ENCODE results near the gene PARS2.
"Not testable (repeated sequence)": the region's sequence is repeated elsewhere in the genome, so short reads cannot be mapped to it uniquely, and the experiment has no call there.

The PARS2 gene

GRCh38 chr1:54788459-54788858 lies 24.1 kb upstream of the PARS2 start:
- no peak overlapping the region for H3K4me3 Mint-ChIP-seq
- peaks cover 3% of the 10 kb centered on the region for H3K36me3 Mint-ChIP-seq
- no peak overlapping the region for H3K27ac Mint-ChIP-seq
- no peaks in the 10 kb centered on the region for H3K27me3 Mint-ChIP-seq
- no peaks in the 10 kb centered on the region for H3K9me3 Mint-ChIP-seq (ENCODE audit: low read depth)
- H3K4me1 Mint-ChIP-seq (ENCODE audit: low read depth), result peaks cover 4% of the 10 kb centered on the region

- H3K27me3 Mint-ChIP-seq, result no peaks in the 10 kb centered on the region
- no peak overlapping the region for H3K4me3 Mint-ChIP-seq
- H3K27ac Mint-ChIP-seq, result no peak overlapping the region
- H3K36me3 Mint-ChIP-seq, result peaks cover 3% of the 10 kb centered on the region
- peaks cover 4% of the 10 kb centered on the region for H3K4me1 Mint-ChIP-seq (ENCODE audit: low read depth)
- no peaks in the 10 kb centered on the region for H3K9me3 Mint-ChIP-seq (ENCODE audit: low read depth)
Observed at GRCh38 chr1:54787604-54788003, 23.3 kb upstream of the PARS2 start.

GRCh38 chr1:54786778-54787177 lies 22.5 kb upstream of the PARS2 start:
- no peak overlapping the region for H3K27ac Mint-ChIP-seq

GRCh38 chr1:54784066-54784465 lies 19.7 kb upstream of the PARS2 start:
- Mint-ChIP-seq H3K27ac (no peak overlapping the region), H3K9me3 (ENCODE audit: low read depth) (no peaks in the 10 kb centered on the region), H3K4me1 (ENCODE audit: low read depth) (no peaks in the 10 kb centered on the region), H3K4me3 (no peak overlapping the region), H3K27me3 (no peaks in the 10 kb centered on the region), H3K36me3 (peaks cover 6% of the 10 kb centered on the region)

More at GRCh38 chr1:54786778-54787177, 22.5 kb upstream of the PARS2 start:
- no peak overlapping the region for H3K4me3 Mint-ChIP-seq
- no peaks in the 10 kb centered on the region for H3K27me3 Mint-ChIP-seq
- H3K4me1 Mint-ChIP-seq (ENCODE audit: low read depth), result peaks cover 4% of the 10 kb centered on the region
- no peaks in the 10 kb centered on the region for H3K9me3 Mint-ChIP-seq (ENCODE audit: low read depth)
- H3K36me3 Mint-ChIP-seq, result peaks cover 4% of the 10 kb centered on the region

GRCh38 chr1:54782588-54782987 lies 18.3 kb upstream of the PARS2 start:
- no peak overlapping the region for H3K27ac Mint-ChIP-seq
- H3K4me1 Mint-ChIP-seq (ENCODE audit: low read depth), result no peaks in the 10 kb centered on the region
- peaks cover 8% of the 10 kb centered on the region for H3K36me3 Mint-ChIP-seq

GRCh38 chr1:54782156-54782555 lies 17.8 kb upstream of the PARS2 start:
- no peak overlapping the region for H3K4me3 Mint-ChIP-seq
- no peaks in the 10 kb centered on the region for H3K27me3 Mint-ChIP-seq
- no peaks in the 10 kb centered on the region for H3K4me1 Mint-ChIP-seq (ENCODE audit: low read depth)
- H3K9me3 Mint-ChIP-seq (ENCODE audit: low read depth), result no peaks in the 10 kb centered on the region
- peaks cover 8% of the 10 kb centered on the region for H3K36me3 Mint-ChIP-seq
- H3K27ac Mint-ChIP-seq, result no peak overlapping the region

More at GRCh38 chr1:54782588-54782987, 18.3 kb upstream of the PARS2 start:
- Mint-ChIP-seq H3K9me3 (ENCODE audit: low read depth) (no peaks in the 10 kb centered on the region), H3K27me3 (no peaks in the 10 kb centered on the region), H3K4me3 (no peak overlapping the region)

GRCh38 chr1:54781023-54781723 lies 16.9 kb upstream of the PARS2 start:
- Mint-ChIP-seq H3K27ac (no peak overlapping the region), H3K36me3 (peaks cover 5% of the 10 kb centered on the region), H3K27me3 (no peaks in the 10 kb centered on the region), H3K4me1 (ENCODE audit: low read depth) (no peaks in the 10 kb centered on the region), H3K4me3 (no peak overlapping the region), H3K9me3 (ENCODE audit: low read depth) (no peaks in the 10 kb centered on the region)

GRCh38 chr1:54777431-54777830 lies 13.1 kb upstream of the PARS2 start:
- no peaks in the 10 kb centered on the region for H3K27me3 Mint-ChIP-seq
- H3K4me1 Mint-ChIP-seq (ENCODE audit: low read depth), result no peaks in the 10 kb centered on the region
- no peaks in the 10 kb centered on the region for H3K9me3 Mint-ChIP-seq (ENCODE audit: low read depth)
- no peak overlapping the region for H3K27ac Mint-ChIP-seq
- no peak overlapping the region for H3K4me3 Mint-ChIP-seq
- H3K36me3 Mint-ChIP-seq, result peaks cover 8% of the 10 kb centered on the region

GRCh38 chr1:54777011-54777410 lies 12.7 kb upstream of the PARS2 start:
- Mint-ChIP-seq H3K4me3 (no peak overlapping the region), H3K4me1 (ENCODE audit: low read depth) (no peaks in the 10 kb centered on the region), H3K27me3 (no peaks in the 10 kb centered on the region), H3K36me3 (peaks cover 8% of the 10 kb centered on the region), H3K9me3 (ENCODE audit: low read depth) (no peaks in the 10 kb centered on the region), H3K27ac (no peak overlapping the region)

GRCh38 chr1:54775828-54776721 lies 11.8 kb upstream of the PARS2 start:
- H3K9me3 Mint-ChIP-seq (ENCODE audit: low read depth); H3K4me1 Mint-ChIP-seq (ENCODE audit: low read depth); H3K27me3 Mint-ChIP-seq; H3K4me3 Mint-ChIP-seq; H3K27ac Mint-ChIP-seq; H3K36me3 Mint-ChIP-seq: not testable (repeated sequence)

- Mint-ChIP-seq H3K4me1 (ENCODE audit: low read depth) (no peaks in the 10 kb centered on the region), H3K4me3 (no peak overlapping the region), H3K9me3 (ENCODE audit: low read depth) (no peaks in the 10 kb centered on the region), H3K36me3 (peaks cover 5% of the 10 kb centered on the region), H3K27ac (no peak overlapping the region), H3K27me3 (no peaks in the 10 kb centered on the region)
Observed at GRCh38 chr1:54774820-54775498, 10.6 kb upstream of the PARS2 start.

GRCh38 chr1:54772951-54773350 lies 8.6 kb upstream of the PARS2 start:
- H3K27me3 Mint-ChIP-seq, result no peaks in the 10 kb centered on the region
- no peaks in the 10 kb centered on the region for H3K4me1 Mint-ChIP-seq (ENCODE audit: low read depth)
- H3K36me3 Mint-ChIP-seq, result peaks cover 3% of the 10 kb centered on the region
- no peaks in the 10 kb centered on the region for H3K9me3 Mint-ChIP-seq (ENCODE audit: low read depth)
- H3K27ac Mint-ChIP-seq, result no peak overlapping the region
- no peak overlapping the region for H3K4me3 Mint-ChIP-seq

GRCh38 chr1:54768093-54768492 lies 3.8 kb upstream of the PARS2 start:
- H3K27ac Mint-ChIP-seq, result no peak overlapping the region
- H3K4me3 Mint-ChIP-seq, result no peak overlapping the region
- no peaks in the 10 kb centered on the region for H3K9me3 Mint-ChIP-seq (ENCODE audit: low read depth)
- H3K36me3 Mint-ChIP-seq, result peaks cover 3% of the 10 kb centered on the region
- no peaks in the 10 kb centered on the region for H3K27me3 Mint-ChIP-seq
- peaks cover 14% of the 10 kb centered on the region for H3K4me1 Mint-ChIP-seq (ENCODE audit: low read depth)

- Mint-ChIP-seq H3K4me3 (no peak overlapping the region), H3K36me3 (no peaks in the 10 kb centered on the region)
Observed at GRCh38 chr1:54767526-54767925, 3.2 kb upstream of the PARS2 start.

GRCh38 chr1:54766726-54767125 lies 2.4 kb upstream of the PARS2 start:
- no peak overlapping the region for H3K27ac Mint-ChIP-seq
- no peaks in the 10 kb centered on the region for H3K9me3 Mint-ChIP-seq (ENCODE audit: low read depth)
- H3K27me3 Mint-ChIP-seq, result no peaks in the 10 kb centered on the region
- H3K36me3 Mint-ChIP-seq, result no peaks in the 10 kb centered on the region
- H3K4me1 Mint-ChIP-seq (ENCODE audit: low read depth), result peaks cover 18% of the 10 kb centered on the region
- H3K4me3 Mint-ChIP-seq, result no peak overlapping the region

More at GRCh38 chr1:54767526-54767925, 3.2 kb upstream of the PARS2 start:
- H3K9me3 Mint-ChIP-seq (ENCODE audit: low read depth), result no peaks in the 10 kb centered on the region
- H3K4me1 Mint-ChIP-seq (ENCODE audit: low read depth), result peaks cover 18% of the 10 kb centered on the region
- H3K27ac Mint-ChIP-seq, result no peak overlapping the region
- H3K27me3 Mint-ChIP-seq, result no peaks in the 10 kb centered on the region

Data from activated naive CD8-positive, alpha-beta T cell (primary cell).